PC-9 (cell line): ENCODE data around the gene YEATS2.

Experiments
- CTCF ChIP-seq: fragments of 200-600 bp; sonication (generic); conservative IDR thresholded peaks from 2 replicates; pipeline ENCODE4 v1.6.1; 2017; ENCODE audit warnings: mixed run types, antibody characterized with exemption, mild to moderate bottlenecking, moderate library complexity
- EZH2 ChIP-seq: fragments of 200-600 bp; sonication (generic); IDR thresholded peaks from 2 replicates; pipeline ENCODE4 v1.8.0; 2017; ENCODE audit warnings: antibody characterized with exemption, low read depth

GRCh38 chr3:183796372-183796771 lies 98.8 kb downstream of the YEATS2 start:
- TF ChIP-seq CTCF = no peak
- TF ChIP-seq EZH2 = no peak
